ENCODE measurements around the gene CDH23. TPM values are rescaled to one million over a fixed set of nuclear protein-coding genes. Genes with fewer than 3 reads are reported as not detected.

CDH23 gene
- total RNA-seq, 4 donors from 2014 or later: 0.57 to 5.9 (median 1.0) TPM

DNA sequence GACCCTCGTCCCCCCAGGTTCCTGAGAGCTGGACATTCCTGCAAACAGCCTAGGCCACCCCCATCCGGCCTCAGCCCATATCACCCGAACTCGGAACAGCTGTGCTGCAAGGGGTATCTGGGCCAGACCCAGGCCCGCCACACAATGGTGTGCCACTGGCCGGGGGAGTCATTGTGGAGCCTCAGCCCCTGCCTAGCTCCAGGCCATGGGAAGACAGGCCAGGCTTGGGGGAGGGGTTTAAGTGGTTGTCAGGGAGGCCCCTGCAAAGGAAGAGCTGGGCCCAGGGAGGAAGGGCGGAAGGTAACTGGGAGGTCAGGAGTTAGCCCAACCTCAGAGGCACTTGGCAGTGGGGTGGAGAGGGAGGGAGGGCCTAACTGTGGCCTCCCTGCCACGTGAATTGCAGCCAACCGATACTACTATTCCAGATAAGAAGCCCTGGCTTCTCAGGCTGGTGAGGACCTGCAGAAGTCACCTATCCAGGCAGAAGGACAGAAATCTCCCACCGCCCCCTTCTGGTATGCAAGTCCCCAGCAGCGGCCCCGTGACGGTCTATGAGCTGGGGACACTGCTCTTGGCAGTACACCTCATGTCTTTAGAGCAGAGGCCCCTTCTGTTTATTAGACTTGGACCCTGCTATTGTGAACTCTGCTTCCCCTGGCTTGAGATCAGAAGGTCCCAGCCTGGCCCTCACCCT, 349.8 kb downstream of the CDH23 start:
- DNase-seq: no peak
- Histone ChIP-seq H3K9me3 (no peaks in the 10 kb centered on the region), H3K4me3 (no peak overlapping the region), H3K36me3 (peaks cover 9 to 20% (median 11%) of the 10 kb centered on the region in 3 donors), H3K27me3 (no peaks in the 10 kb centered on the region), H3K27ac (peak overlapping the region; percentile 72 to 91 (median 86)), H3K4me1 (peaks cover 42 to 98% (median 65%) of the 10 kb centered on the region in 3 donors)
- WGBS, 2 donors: 52 to 63% methylated on average over 6 to 10 of the region's 13 CpGs
- intact Hi-C loops (cut with DNase I): no loop called here
- no peak for TF ChIP-seq POLR2A (IDR thresholded peaks at IDR 0.05)
- TF ChIP-seq, protein P1, sequence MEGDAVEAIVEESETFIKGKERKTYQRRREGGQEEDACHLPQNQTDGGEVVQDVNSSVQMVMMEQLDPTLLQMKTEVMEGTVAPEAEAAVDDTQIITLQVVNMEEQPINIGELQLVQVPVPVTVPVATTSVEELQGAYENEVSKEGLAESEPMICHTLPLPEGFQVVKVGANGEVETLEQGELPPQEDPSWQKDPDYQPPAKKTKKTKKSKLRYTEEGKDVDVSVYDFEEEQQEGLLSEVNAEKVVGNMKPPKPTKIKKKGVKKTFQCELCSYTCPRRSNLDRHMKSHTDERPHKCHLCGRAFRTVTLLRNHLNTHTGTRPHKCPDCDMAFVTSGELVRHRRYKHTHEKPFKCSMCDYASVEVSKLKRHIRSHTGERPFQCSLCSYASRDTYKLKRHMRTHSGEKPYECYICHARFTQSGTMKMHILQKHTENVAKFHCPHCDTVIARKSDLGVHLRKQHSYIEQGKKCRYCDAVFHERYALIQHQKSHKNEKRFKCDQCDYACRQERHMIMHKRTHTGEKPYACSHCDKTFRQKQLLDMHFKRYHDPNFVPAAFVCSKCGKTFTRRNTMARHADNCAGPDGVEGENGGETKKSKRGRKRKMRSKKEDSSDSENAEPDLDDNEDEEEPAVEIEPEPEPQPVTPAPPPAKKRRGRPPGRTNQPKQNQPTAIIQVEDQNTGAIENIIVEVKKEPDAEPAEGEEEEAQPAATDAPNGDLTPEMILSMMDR (IDR thresholded peaks at IDR 0.05): no peak

DNA sequence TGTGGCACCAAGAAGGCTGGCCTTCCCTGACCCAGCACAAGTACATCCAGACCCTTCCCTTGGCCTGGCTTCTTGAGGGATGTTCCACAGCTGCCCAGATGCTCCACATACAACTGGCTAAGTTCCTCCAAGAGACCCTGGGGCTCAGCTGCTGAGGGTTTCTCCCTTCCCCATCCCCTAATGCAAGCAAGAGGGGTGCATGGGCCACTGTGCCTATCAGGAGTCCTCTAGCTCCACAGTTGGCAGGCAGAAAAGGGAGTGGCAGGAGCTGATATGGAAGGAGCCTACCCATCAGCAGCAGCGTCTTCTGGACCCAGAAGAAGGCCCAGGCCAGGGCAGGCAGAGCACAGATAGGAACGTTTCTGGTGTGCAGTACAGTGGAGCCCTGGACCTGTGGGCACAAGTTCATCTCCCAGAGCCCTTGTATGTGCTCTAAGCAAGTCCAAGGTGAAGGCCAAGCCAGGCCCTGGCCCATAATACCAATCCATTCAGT, 350.4 kb downstream of the CDH23 start:
- H3K4me1 ChIP-seq: peaks cover 42 to 98% (median 66%) of the 10 kb centered on the region in 3 donors
- intact Hi-C loops (cut with DNase I): no loop called here

DNA sequence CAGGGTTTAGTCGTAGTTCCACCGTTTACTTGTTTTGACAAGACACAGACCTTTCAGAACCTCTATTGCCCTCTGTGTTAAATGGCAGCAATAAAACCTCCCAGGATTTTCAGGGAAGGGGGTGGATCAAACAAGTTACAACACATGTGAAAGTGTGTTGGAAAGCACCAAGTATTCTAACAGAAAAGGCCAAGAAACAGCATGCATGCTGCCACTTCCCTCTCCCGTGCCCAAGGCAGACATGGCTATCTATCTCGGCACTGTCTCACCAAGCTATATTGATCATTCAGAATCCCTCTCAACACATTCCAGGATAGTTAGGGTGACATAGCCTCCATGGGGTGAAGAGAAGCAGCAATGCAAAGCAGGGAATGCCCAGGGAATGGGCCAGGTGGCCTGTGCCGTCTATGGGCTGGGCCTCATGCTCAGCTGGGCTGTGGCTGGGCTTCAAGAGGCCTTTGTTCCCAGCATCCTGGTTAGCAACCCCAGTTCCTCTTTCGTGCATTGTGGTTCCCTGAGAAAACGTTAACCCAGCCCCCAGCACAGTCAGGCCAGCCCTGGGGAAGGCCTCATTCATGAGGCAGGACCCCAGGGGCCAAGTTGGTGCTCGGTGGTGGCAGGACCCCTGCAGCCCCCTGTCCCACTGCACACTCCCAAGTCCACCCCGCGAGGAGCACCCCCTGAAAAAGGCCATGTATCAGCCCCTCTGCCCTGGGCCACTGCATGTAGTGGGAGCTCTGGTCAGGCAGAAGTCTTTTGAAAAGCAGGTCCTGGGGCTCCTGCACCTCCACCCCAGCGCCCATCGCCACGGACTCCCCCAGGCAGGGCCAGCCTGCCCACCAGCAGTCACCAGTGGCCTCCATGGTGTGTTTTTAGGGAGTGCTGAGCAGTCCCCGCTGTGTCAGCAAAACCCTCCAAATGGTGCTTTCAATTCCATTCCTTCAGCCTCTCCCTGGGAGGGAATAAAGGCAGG, 351.1 kb downstream of the CDH23 start:
- intact Hi-C loops (cut with DNase I): no loop called here
- no peaks in the 10 kb centered on the region for H3K9me3 ChIP-seq
- peaks cover 43 to 97% (median 65%) of the 10 kb centered on the region in 3 donors for H3K4me1 ChIP-seq
- TF ChIP-seq, protein P1 (IDR thresholded peaks at IDR 0.05): no peak
- no peak for TF ChIP-seq POLR2A (IDR thresholded peaks at IDR 0.05)
- no peaks in the 10 kb centered on the region for H3K27me3 ChIP-seq
- peak overlapping the region; percentile 72 to 91 (median 86) for H3K27ac ChIP-seq
- 28 to 42% methylated on average over 8 to 9 of the region's 14 CpGs for WGBS, 2 donors
- peak; percentile 32 for DNase-seq
- H3K36me3 ChIP-seq: peaks cover 14 to 33% (median 20%) of the 10 kb centered on the region in 3 donors
- H3K4me3 ChIP-seq: no peak overlapping the region

More for the DNA sequence above, 350.4 kb downstream of the CDH23 start:
- Histone ChIP-seq H3K4me3 (no peak overlapping the region), H3K27ac (peak overlapping the region; percentile 72 to 91 (median 86)), H3K27me3 (no peaks in the 10 kb centered on the region), H3K9me3 (no peaks in the 10 kb centered on the region), H3K36me3 (peaks cover 14 to 26% (median 15%) of the 10 kb centered on the region in 3 donors)
- WGBS, 2 donors: 0 to 50% methylated on average over 1 to 2 of the region's 2 CpGs
- no peak for DNase-seq
- no peak for TF ChIP-seq POLR2A (IDR thresholded peaks at IDR 0.05)
- TF ChIP-seq, protein P1 (IDR thresholded peaks at IDR 0.05): no peak

DNA sequence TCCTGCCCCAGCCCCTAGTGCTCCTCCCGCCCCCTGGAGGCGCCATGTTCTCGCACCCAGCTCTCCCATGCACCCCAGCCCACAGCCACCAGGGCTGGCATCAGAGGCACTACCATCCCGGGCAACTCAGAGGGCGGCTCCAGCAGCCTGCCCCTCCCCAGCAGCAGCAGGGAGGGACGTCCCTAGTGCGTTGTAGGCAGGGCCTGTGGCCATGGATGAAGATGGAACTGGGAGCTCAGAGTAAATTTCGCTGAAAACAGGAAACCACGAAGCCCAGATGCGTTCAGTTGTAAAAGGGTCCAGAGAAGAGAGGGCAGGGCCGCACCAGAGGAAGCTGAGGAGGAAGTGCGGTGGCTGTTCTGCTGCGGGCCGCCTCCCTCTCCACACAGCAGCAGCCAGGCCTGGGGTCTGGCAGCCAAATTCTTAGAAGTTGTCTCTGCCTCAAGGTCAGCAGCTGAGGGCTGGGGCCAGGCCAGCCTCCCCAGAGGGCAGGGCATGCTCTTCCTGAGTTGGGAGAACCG, 352.0 kb downstream of the CDH23 start:
- no peak overlapping the region for H3K4me3 ChIP-seq
- peaks cover 14 to 42% (median 21%) of the 10 kb centered on the region in 3 donors for H3K36me3 ChIP-seq
- WGBS, 2 donors: 16 to 36% methylated on average over 9 to 10 of the region's 15 CpGs
- TF ChIP-seq, protein P1 (IDR thresholded peaks at IDR 0.05): peak in 2 of 6 experiments; percentile 12 to 34
- peak in 3 of 4 donors; percentile 15 to 42 (median 21) for TF ChIP-seq POLR2A (IDR thresholded peaks at IDR 0.05)
- DNase-seq: peak; percentile 51
- peak overlapping the region; percentile 72 to 91 (median 86) for H3K27ac ChIP-seq
- no peaks in the 10 kb centered on the region for H3K27me3 ChIP-seq
- intact Hi-C loops (cut with DNase I): no loop called here
- peaks cover 48 to 95% (median 60%) of the 10 kb centered on the region in 3 donors for H3K4me1 ChIP-seq
- H3K9me3 ChIP-seq: no peaks in the 10 kb centered on the region
